ENCODE data around the gene CLPTM1. TPM values are rescaled to one million over a fixed set of nuclear protein-coding genes. Genes with fewer than 3 reads are reported as not detected.

Gene CLPTM1
- total RNA-seq, 4 donors from 2014 or later: 65.4 to 117 (median 104) TPM

GRCh38 chr19:45037393-45038169 is 82.4 kb downstream of the CLPTM1 start:
- TF ChIP-seq CTCF (IDR thresholded peaks at IDR 0.05): no peak
- no peak for TF ChIP-seq POLR2A (IDR thresholded peaks at IDR 0.05)
- intact Hi-C loops (cut with DNase I): no loop called here
- no peak for DNase-seq
- WGBS, 2 donors: 91 to 94% methylated on average over 28 of the region's 37 CpGs
- Histone ChIP-seq H3K4me3 (replicated peaks in 1 of 3) (no peak overlapping the region), H3K27ac (no peak overlapping the region), H3K4me1 (peaks cover 12 to 26% of the 10 kb centered on the region in 2 donors), H3K9me3 (no peaks in the 10 kb centered on the region), H3K36me3 (peaks cover 25 to 32% of the 10 kb centered on the region in 2 donors), H3K27me3 (no peaks in the 10 kb centered on the region)

GRCh38 chr19:45038931-45039893 is 84.0 kb downstream of the CLPTM1 start, which contains the start of gene CLASRP:
TSS of gene CLASRP (plus strand) at chr19:45039045. CDS start at chr19:45040213, 1,168 bp downstream.
- Histone ChIP-seq H3K27ac (peak within 1 kb of the TSS; percentile 53 to 88 (median 71)), H3K4me3 (replicated peaks in 1 of 3) (peak within 1 kb of the TSS; percentile 34 to 75 (median 57)), H3K27me3 (no peaks in the 10 kb centered on the region), H3K4me1 (peaks cover 12 to 26% of the 10 kb centered on the region in 2 donors), H3K9me3 (no peaks in the 10 kb centered on the region), H3K36me3 (peaks cover 32 to 34% of the 10 kb centered on the region in 2 donors)
- DNase-seq: peak; percentile 89 to 90
- WGBS, 2 donors: 3% methylated on average over 47 to 58 of the region's 62 CpGs
- TF ChIP-seq CTCF (IDR thresholded peaks at IDR 0.05) (no peak), POLR2A (IDR thresholded peaks at IDR 0.05) (peak; percentile 82 to 88)
- intact Hi-C loops (cut with DNase I): no loop called here

GRCh38 chr19:45040059-45040771 is 85.0 kb downstream of the CLPTM1 start:
- DNase-seq: no peak
- no peak overlapping the region for H3K27ac ChIP-seq
- peaks cover 35 to 40% of the 10 kb centered on the region in 2 donors for H3K36me3 ChIP-seq
- intact Hi-C loops (cut with DNase I): no loop called here
- peaks cover 12 to 26% of the 10 kb centered on the region in 2 donors for H3K4me1 ChIP-seq
- no peaks in the 10 kb centered on the region for H3K9me3 ChIP-seq
- WGBS, 2 donors: 78 to 84% methylated on average over 19 of the region's 19 CpGs
- H3K4me3 ChIP-seq (replicated peaks in 1 of 3): peak overlapping the region in 2 of 3 donors; percentile 57 to 75
- H3K27me3 ChIP-seq: no peaks in the 10 kb centered on the region
- TF ChIP-seq POLR2A (IDR thresholded peaks at IDR 0.05) (no peak), CTCF (IDR thresholded peaks at IDR 0.05) (no peak)

- WGBS, 2 donors: 90 to 91% methylated on average over 6 of the region's 6 CpGs
- H3K4me1 ChIP-seq: peaks cover 12 to 26% of the 10 kb centered on the region in 2 donors
- H3K4me3 ChIP-seq (replicated peaks in 1 of 3): no peak overlapping the region
- no peak for DNase-seq
- TF ChIP-seq POLR2A (IDR thresholded peaks at IDR 0.05) (no peak), CTCF (IDR thresholded peaks at IDR 0.05) (no peak)
- no peaks in the 10 kb centered on the region for H3K9me3 ChIP-seq
- no peak overlapping the region for H3K27ac ChIP-seq
- H3K27me3 ChIP-seq: no peaks in the 10 kb centered on the region
- intact Hi-C loops (cut with DNase I): no loop called here
- peaks cover 38 to 48% of the 10 kb centered on the region in 2 donors for H3K36me3 ChIP-seq
These were observed 85.9 kb downstream of the CLPTM1 start for GRCh38 chr19:45041125-45041524.

Other genes starting within 250 kb of the CLPTM1 start
- gene BCL3, start 206.7 kb upstream of the CLPTM1 start, total RNA-seq: 10 to 100 TPM; 12.4 to 56.2 (median 16.8) TPM
- gene CBLC, start 177.5 kb upstream of the CLPTM1 start, total RNA-seq: 1 to 10 TPM; 2.0 to 5.6 (median 3.1) TPM
- 100 to 1,000 TPM; 156 to 391 (median 285) TPM for gene BCAM, start 146.3 kb upstream of the CLPTM1 start, total RNA-seq
- 100 to 1,000 TPM in 3 of 4 donors, 10 to 100 TPM in 1; 88.6 to 164 (median 117) TPM for gene NECTIN2, start 109.1 kb upstream of the CLPTM1 start, total RNA-seq
- 10 to 100 TPM; 40.2 to 82.8 (median 58.3) TPM for gene TOMM40, start 64.1 kb upstream of the CLPTM1 start, total RNA-seq
- 100 to 1,000 TPM; 199 to 635 (median 313) TPM for gene APOE, start 49.6 kb upstream of the CLPTM1 start, total RNA-seq
- 100 to 1,000 TPM in 1 of 4 donors, 10 to 100 TPM in 2, 1 to 10 TPM in 1; 4.1 to 113 (median 45.6) TPM for gene APOC1, start 40.8 kb upstream of the CLPTM1 start, total RNA-seq
- not detected for gene APOC4, start 13.1 kb upstream of the CLPTM1 start, total RNA-seq
- 1 to 10 TPM in 2 of 4 donors, not detected in 2; 1.6 to 3.3 TPM for gene APOC2, start 9.3 kb upstream of the CLPTM1 start, total RNA-seq
- gene RELB, start 46.1 kb downstream of the CLPTM1 start, total RNA-seq: 10 to 100 TPM in 2 of 4 donors, 1 to 10 TPM in 2; 6.7 to 11.3 (median 9.1) TPM
- gene CLASRP, start 83.7 kb downstream of the CLPTM1 start, total RNA-seq: 10 to 100 TPM; 48.2 to 96.8 (median 95.0) TPM
- gene ZNF296, start 121.1 kb downstream of the CLPTM1 start, total RNA-seq: 1 to 10 TPM in 1 of 4 donors, under 1 TPM in 2, not detected in 1; 0.34 to 2.1 (median 0.78) TPM
- gene GEMIN7, start 123.9 kb downstream of the CLPTM1 start, total RNA-seq: 10 to 100 TPM; 10.6 to 22.7 (median 19.1) TPM
- gene PPP1R37, start 137.8 kb downstream of the CLPTM1 start, total RNA-seq: 10 to 100 TPM; 34.9 to 59.7 (median 42.9) TPM
- gene NKPD1, start 205.6 kb downstream of the CLPTM1 start, total RNA-seq: 1 to 10 TPM in 1 of 4 donors, under 1 TPM in 3; 0.44 to 1.3 (median 0.68) TPM
- gene TRAPPC6A, start 222.9 kb downstream of the CLPTM1 start, total RNA-seq: 10 to 100 TPM; 25.0 to 53.3 (median 38.8) TPM
- gene BLOC1S3, start 223.4 kb downstream of the CLPTM1 start, total RNA-seq: 10 to 100 TPM in 3 of 4 donors, 1 to 10 TPM in 1; 9.1 to 15.4 (median 11.9) TPM